ENCODE data around the gene AGRN. TPM values are rescaled to one million over a fixed set of nuclear protein-coding genes. Genes with fewer than 3 reads are reported as not detected.

The AGRN gene
- total RNA-seq, 4 donors from 2014 or later, result 68.3 to 147 (median 129) TPM

GRCh38 chr1:1084372-1085170, 64.7 kb downstream of the AGRN start:
- no peak for TF ChIP-seq POLR2A (IDR thresholded peaks at IDR 0.05)
- no peak for TF ChIP-seq CTCF (IDR thresholded peaks at IDR 0.05)
- H3K27ac ChIP-seq, result no peak overlapping the region
- WGBS, 2 donors, result 95 to 97% methylated on average over 19 to 33 of the region's 38 CpGs
- no peak for DNase-seq
- no peak overlapping the region for H3K4me3 ChIP-seq (replicated peaks in 1 of 3)
- H3K9me3 ChIP-seq, result no peaks in the 10 kb centered on the region
- H3K27me3 ChIP-seq, result no peaks in the 10 kb centered on the region
- intact Hi-C loops (cut with DNase I), result no loop called here
- H3K4me1 ChIP-seq, result peaks cover 7 to 9% of the 10 kb centered on the region in 2 donors
- no peaks in the 10 kb centered on the region for H3K36me3 ChIP-seq

DNA sequence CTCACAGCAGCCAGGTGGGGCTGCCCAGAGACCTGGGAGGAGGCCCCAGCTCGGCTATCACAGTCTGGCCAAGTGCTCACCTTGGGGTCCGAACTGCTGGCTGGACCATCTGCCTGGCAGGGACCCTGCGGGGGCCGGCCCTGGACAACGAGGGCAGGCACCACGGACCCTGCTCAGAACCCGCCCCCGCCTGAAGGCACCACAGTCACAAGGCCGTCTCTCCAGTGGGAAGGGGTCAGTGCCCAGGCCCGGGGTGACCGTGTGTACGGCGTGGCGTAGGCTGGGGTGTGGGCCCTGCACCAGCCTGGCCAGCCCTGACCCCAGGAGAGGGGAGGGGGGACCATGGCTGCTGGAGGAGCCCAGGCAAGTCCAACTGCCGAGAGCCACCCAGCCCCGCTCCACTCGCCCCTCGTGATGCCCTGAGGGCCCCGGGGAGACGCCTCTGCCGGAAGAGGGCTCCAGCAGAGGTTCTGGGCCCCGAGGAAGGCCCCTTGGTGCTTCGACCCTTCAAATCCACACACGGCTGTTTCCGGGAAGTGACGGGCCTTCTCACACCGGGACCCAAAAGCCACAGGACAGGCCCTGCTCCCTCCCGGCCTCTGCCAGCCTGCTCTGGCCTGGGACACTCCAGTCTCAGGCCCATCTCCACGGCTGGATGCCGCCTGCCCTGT, 65.4 kb downstream of the AGRN start:
- peaks cover 1 to 2% of the 10 kb centered on the region in 2 donors for H3K4me1 ChIP-seq
- intact Hi-C loops (cut with DNase I), result no loop called here
- 96% methylated on average over 5 to 17 of the region's 30 CpGs for WGBS, 2 donors
- no peaks in the 10 kb centered on the region for H3K36me3 ChIP-seq
- H3K27ac ChIP-seq, result no peak overlapping the region
- H3K9me3 ChIP-seq, result no peaks in the 10 kb centered on the region
- H3K27me3 ChIP-seq, result no peaks in the 10 kb centered on the region
- no peak for TF ChIP-seq CTCF (IDR thresholded peaks at IDR 0.05)
- TF ChIP-seq POLR2A (IDR thresholded peaks at IDR 0.05), result no peak
- DNase-seq, result no peak
- no peak overlapping the region for H3K4me3 ChIP-seq (replicated peaks in 1 of 3)

- intact Hi-C loops (cut with DNase I), result no loop called here
- H3K27ac ChIP-seq, result no peak overlapping the region
- H3K4me3 ChIP-seq (replicated peaks in 1 of 3), result no peak overlapping the region
- no peak for DNase-seq
- WGBS, 2 donors, result 93 to 94% methylated on average over 23 to 28 of the region's 38 CpGs
- no peaks in the 10 kb centered on the region for H3K27me3 ChIP-seq
- no peaks in the 10 kb centered on the region for H3K36me3 ChIP-seq
- TF ChIP-seq POLR2A (IDR thresholded peaks at IDR 0.05) (no peak), CTCF (IDR thresholded peaks at IDR 0.05) (no peak)
- no peaks in the 10 kb centered on the region for H3K4me1 ChIP-seq
- no peaks in the 10 kb centered on the region for H3K9me3 ChIP-seq
Observed at GRCh38 chr1:1085911-1086841, 66.3 kb downstream of the AGRN start.

DNA sequence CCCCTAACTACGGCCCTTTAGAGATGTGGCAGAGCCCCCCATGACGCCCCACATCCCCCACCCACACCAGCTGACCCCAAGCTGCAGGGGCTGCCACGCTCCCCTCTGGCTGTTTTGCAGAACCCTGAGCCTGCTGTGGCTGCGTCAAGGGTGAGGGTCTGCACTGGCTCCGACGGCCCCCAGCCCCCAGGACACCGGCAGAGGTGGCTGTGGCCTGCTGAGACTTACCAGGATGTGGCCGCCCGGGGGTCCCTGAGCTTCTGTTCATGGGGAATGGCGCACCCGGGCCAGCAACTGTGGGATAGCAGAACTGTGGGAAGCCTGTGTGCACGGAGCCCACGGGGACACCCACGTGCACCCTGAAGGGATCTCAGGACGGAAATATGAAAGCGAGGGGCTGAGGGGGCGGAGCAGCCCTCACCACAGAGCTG, 67.0 kb downstream of the AGRN start:
- H3K36me3 ChIP-seq, result no peaks in the 10 kb centered on the region
- H3K27me3 ChIP-seq, result no peaks in the 10 kb centered on the region
- DNase-seq, result no peak
- H3K9me3 ChIP-seq, result no peaks in the 10 kb centered on the region
- no peak for TF ChIP-seq POLR2A (IDR thresholded peaks at IDR 0.05)
- no peak for TF ChIP-seq CTCF (IDR thresholded peaks at IDR 0.05)
- no peak overlapping the region for H3K27ac ChIP-seq
- H3K4me3 ChIP-seq (replicated peaks in 1 of 3), result no peak overlapping the region
- WGBS, 2 donors, result 94 to 96% methylated on average over 7 to 17 of the region's 17 CpGs
- intact Hi-C loops (cut with DNase I), result no loop called here
- H3K4me1 ChIP-seq, result no peaks in the 10 kb centered on the region

Measured in thyroid gland (tissue), 4 donors.